ENCODE data around the gene ALG2. TPM values are rescaled to one million over a fixed set of nuclear protein-coding genes. Genes with fewer than 3 reads are reported as not detected.

The ALG2 gene
- polyA plus RNA-seq, 3 donors = 15.9 to 25.5 (median 23.6) TPM

- H3K27me3 ChIP-seq (ENCODE audit: control insufficient read depth in 2 of 2, insufficient read depth in 2 of 2, low read length in 2 of 2) = no peaks in the 10 kb centered on the region
- H2AFZ ChIP-seq (ENCODE audit: insufficient read depth, low read depth, low read length, poor library complexity, severe bottlenecking) = no peak overlapping the region
- Mint-ChIP-seq H3K27me3 (ENCODE audit: low read depth in 3 of 3) (no peaks in the 10 kb centered on the region), H3K36me3 (peaks cover 60 to 65% of the 10 kb centered on the region in 2 donors), H3K9me3 (no peaks in the 10 kb centered on the region), H3K4me3 (no peak overlapping the region), H3K27ac (peak overlapping the region in 1 of 7 donors; percentile 11), H3K4me1 (peaks cover 10% of the 10 kb centered on the region)
- H3K36me3 ChIP-seq (replicated peaks in 1 of 2; ENCODE audit: control insufficient read depth in 1 of 2, insufficient read depth in 2 of 2, low read length in 2 of 2) = peaks cover 34 to 67% of the 10 kb centered on the region in 2 donors
- no peaks in the 10 kb centered on the region for H3K9me3 ChIP-seq (replicated peaks in 1 of 2; ENCODE audit: control insufficient read depth in 1 of 2, insufficient read depth in 1 of 2, low read length in 2 of 2)
- H3K4me2 ChIP-seq (replicated peaks; ENCODE audit: extremely low read depth, low read length, poor library complexity, severe bottlenecking) = no peak overlapping the region
- H3K4me3 ChIP-seq (replicated peaks in 1 of 3; ENCODE audit: low read depth in 2 of 3, low read length in 3 of 3) = no peak overlapping the region
- H3K27ac ChIP-seq (ENCODE audit: low read depth in 1 of 2, low read length in 2 of 2) = no peak overlapping the region
- H3K9ac ChIP-seq (ENCODE audit: insufficient read depth, low read length, poor library complexity, severe bottlenecking) = no peak overlapping the region
- no peaks in the 10 kb centered on the region for H3K79me2 ChIP-seq (ENCODE audit: insufficient read depth, low read length)
- no peaks in the 10 kb centered on the region for H4K20me1 ChIP-seq (ENCODE audit: insufficient read depth, low read length)
- no peak for TF ChIP-seq CTCF (IDR thresholded peaks at IDR 0.05)
- no peaks in the 10 kb centered on the region for H3K4me1 ChIP-seq (ENCODE audit: control insufficient read depth in 1 of 2, insufficient read depth in 2 of 2, low read length in 2 of 2)
- intact Hi-C loops (cut with micrococcal nuclease) = no loop called here
- DNase-seq = no peak
Measured at GRCh38 chr9:99235069-99235468, 13.3 kb upstream of the ALG2 start.

- DNase-seq = no peak
- no peak for TF ChIP-seq CTCF (IDR thresholded peaks at IDR 0.05)
- Histone ChIP-seq H3K9ac (ENCODE audit: insufficient read depth, low read length, poor library complexity, severe bottlenecking) (no peak overlapping the region), H2AFZ (ENCODE audit: insufficient read depth, low read depth, low read length, poor library complexity, severe bottlenecking) (no peak overlapping the region), H3K27me3 (ENCODE audit: control insufficient read depth in 2 of 2, insufficient read depth in 2 of 2, low read length in 2 of 2) (no peaks in the 10 kb centered on the region), H3K4me1 (ENCODE audit: control insufficient read depth in 1 of 2, insufficient read depth in 2 of 2, low read length in 2 of 2) (no peaks in the 10 kb centered on the region), H3K9me3 (replicated peaks in 1 of 2; ENCODE audit: control insufficient read depth in 1 of 2, insufficient read depth in 1 of 2, low read length in 2 of 2) (no peaks in the 10 kb centered on the region), H3K4me3 (replicated peaks in 1 of 3; ENCODE audit: low read depth in 2 of 3, low read length in 3 of 3) (no peak overlapping the region), H3K4me2 (replicated peaks; ENCODE audit: extremely low read depth, low read length, poor library complexity, severe bottlenecking) (no peak overlapping the region), H3K27ac (ENCODE audit: low read depth in 1 of 2, low read length in 2 of 2) (no peak overlapping the region), H4K20me1 (ENCODE audit: insufficient read depth, low read length) (no peaks in the 10 kb centered on the region), H3K36me3 (replicated peaks in 1 of 2; ENCODE audit: control insufficient read depth in 1 of 2, insufficient read depth in 2 of 2, low read length in 2 of 2) (peaks cover 37 to 67% of the 10 kb centered on the region in 2 donors), H3K79me2 (ENCODE audit: insufficient read depth, low read length) (no peaks in the 10 kb centered on the region)
- peak overlapping the region in 1 of 7 donors; percentile 42 for H3K27ac Mint-ChIP-seq
- peaks cover 10% of the 10 kb centered on the region for H3K4me1 Mint-ChIP-seq
- H3K27me3 Mint-ChIP-seq (ENCODE audit: low read depth in 3 of 3) = no peaks in the 10 kb centered on the region
- no peak overlapping the region for H3K4me3 Mint-ChIP-seq
- 90% methylated on average over 2 of the region's 2 CpGs for WGBS (ENCODE audit: insufficient coverage)
- H3K9me3 Mint-ChIP-seq = no peaks in the 10 kb centered on the region
- H3K36me3 Mint-ChIP-seq = peaks cover 56 to 64% of the 10 kb centered on the region in 2 donors
- intact Hi-C loops (cut with micrococcal nuclease) = no loop called here
Measured at GRCh38 chr9:99234618-99235017, 12.9 kb upstream of the ALG2 start.
